A549 (cell line): ENCODE results near the gene TRIM75. TPM values are rescaled to one million over a fixed set of nuclear protein-coding genes. Genes with fewer than 3 reads are reported as not detected.

ENCODE experiments used
- ATAC-seq, 2 experiments: fragments of 200-7000 bp in 1 of 2; fragments of >200 bp in 1 of 2; cut with Nextera tagmentation in 1 of 2; cut with Tn5 transposase in 1 of 2; 3 replicates each; pipeline versions ENCODE4 v1.8.0 to v1.9.1; 2018 to 2020; ENCODE audit warnings: mild to moderate bottlenecking in 1 of 2, moderate library complexity in 1 of 2
- CTCF ChIA-PET: fragments of 300-600 bp; sonication (Branson Sonifier 250); formaldehyde crosslinking; extraction: SDS; loops from one replicate; lab custom pipeline; 2021; ENCODE audit warnings: antibody characterized with exemption, inconsistent platforms; lab: Yijun Ruan, JAX
- POLR2A ChIA-PET: fragments of 350-600 bp; formaldehyde crosslinking; extraction: SDS; loops from one replicate; lab custom pipeline; 2021; ENCODE audit warnings: antibody characterized with exemption, inconsistent platforms; lab: Yijun Ruan, JAX
- DNase-seq, 2 experiments: peaks; one replicate each; pipeline versions ENCODE4 v3.0.0 to v3.0.0-alpha.2; 2011 to 2016; ENCODE audit warnings: low read depth in 1 of 2, low spot score in 1 of 2
- FAIRE-seq: peaks from 2 replicates; lab custom pipeline; 2011; peaks lifted over from hg19 to GRCh38; lab: Jason Lieb, UNC
- H3K27ac ChIP-seq, 2 experiments: fragments of >200 bp; sonication (Bioruptor Twin); formaldehyde crosslinking; 3 replicates each; pipeline ENCODE4 v1.5.1; 2016 to 2017
- H3K4me1 ChIP-seq: fragments of >200 bp; sonication (Bioruptor Twin); formaldehyde crosslinking; 3 replicates; pipeline ENCODE4 v1.6.1; 2016
- H3K4me2 ChIP-seq: fragments of >200 bp; sonication (Bioruptor Twin); formaldehyde crosslinking; 3 replicates; pipeline ENCODE4 v1.6.1; 2016
- H3K4me3 ChIP-seq: fragments of >200 bp; sonication (Bioruptor Twin); formaldehyde crosslinking; 3 replicates; pipeline ENCODE4 v1.5.1; 2016
- H3K9me3 ChIP-seq: fragments of >200 bp; sonication (Bioruptor Twin); formaldehyde crosslinking; 3 replicates; pipeline ENCODE4 v1.6.1; 2016
- ATOH8 ChIP-seq: fragments of 250-450 bp; sonication (Bioruptor Pico); IDR thresholded peaks from 2 replicates; pipeline ENCODE4 v1.5.0; 2020; ENCODE audit warnings: low read depth, mild to moderate bottlenecking, moderate library complexity
- BCL3 ChIP-seq: fragments of >200 bp; sonication (Bioruptor Twin); formaldehyde crosslinking; IDR thresholded peaks from 3 replicates; pipeline ENCODE4 v1.6.1; 2016
- CBX8 ChIP-seq: fragments of 200-600 bp; sonication (generic); IDR thresholded peaks from 2 replicates; pipeline ENCODE4 v1.6.1; 2016
- CTCF ChIP-seq: fragments of >200 bp; sonication (Bioruptor Twin); formaldehyde crosslinking; IDR thresholded peaks from 3 replicates; pipeline ENCODE4 v1.5.1; 2016
- EHF ChIP-seq: fragments of 250-450 bp; sonication (Bioruptor Pico); IDR thresholded peaks from 2 replicates; pipeline ENCODE4 v1.5.0; 2020; ENCODE audit warnings: mild to moderate bottlenecking
- EHMT2 ChIP-seq: fragments of 200-600 bp; sonication (generic); IDR thresholded peaks from 2 replicates; pipeline ENCODE4 v1.6.1; 2016; ENCODE audit warnings: antibody characterized with exemption, low read depth, mild to moderate bottlenecking, moderate library complexity
- FOXS1 ChIP-seq: fragments of 250-450 bp; sonication (Bioruptor Pico); IDR thresholded peaks from 2 replicates; pipeline ENCODE4 v1.5.0; 2020; ENCODE audit warnings: mild to moderate bottlenecking, moderate library complexity
- GATA3 ChIP-seq: IDR thresholded peaks from 2 replicates; pipeline ENCODE4 v1.6.1; 2012; ENCODE audit warnings: borderline replicate concordance
- HDAC2 ChIP-seq: fragments of 200-600 bp; sonication (generic); IDR thresholded peaks from 2 replicates; pipeline ENCODE4 v1.6.1; 2016
- HOXA7 ChIP-seq: fragments of 250-450 bp; sonication (Bioruptor Pico); IDR thresholded peaks from 2 replicates; pipeline ENCODE4 v1.5.0; 2020; ENCODE audit warnings: mild to moderate bottlenecking, moderate library complexity
- HOXB13 ChIP-seq: fragments of 250-450 bp; sonication (Bioruptor Pico); IDR thresholded peaks from 2 replicates; pipeline ENCODE4 v1.5.0; 2020; ENCODE audit warnings: low read depth, mild to moderate bottlenecking, moderate library complexity
- HOXB5 ChIP-seq: fragments of 250-450 bp; sonication (Bioruptor Pico); IDR thresholded peaks from 2 replicates; pipeline ENCODE4 v1.5.0; 2020; ENCODE audit warnings: mild to moderate bottlenecking, moderate library complexity
- JUN ChIP-seq, 2 experiments: fragments of >200 bp; sonication (Bioruptor Twin); formaldehyde crosslinking; IDR thresholded peaks; 2 replicates in 1 of 2; 3 replicates in 1 of 2; pipeline ENCODE4 v1.6.1; 2016 to 2017
- KDM1A ChIP-seq: fragments of 200-600 bp; sonication (generic); IDR thresholded peaks from 2 replicates; pipeline ENCODE4 v1.6.1; 2016; ENCODE audit warnings: low read depth, mild to moderate bottlenecking
- MYC ChIP-seq: IDR thresholded peaks from 2 replicates; pipeline ENCODE4 v1.6.1; 2012; ENCODE audit warnings: mild to moderate bottlenecking, inconsistent platforms, low read length, improper control_type of control experiment, borderline replicate concordance
- NR3C1 ChIP-seq: fragments of >200 bp; sonication (Bioruptor Twin); formaldehyde crosslinking; IDR thresholded peaks from 3 replicates; pipeline ENCODE4 v1.6.1; 2017
- PHF8 ChIP-seq: fragments of 200-600 bp; sonication (generic); IDR thresholded peaks from 2 replicates; pipeline ENCODE4 v1.6.1; 2016; ENCODE audit warnings: low read depth, mild to moderate bottlenecking, antibody characterized with exemption, moderate library complexity, borderline replicate concordance
- RAD21 ChIP-seq, 2 experiments: fragments of >200 bp in 1 of 2; sonication (Bioruptor Twin) in 1 of 2; formaldehyde crosslinking in 1 of 2; IDR thresholded peaks in 1 of 2; conservative IDR thresholded peaks in 1 of 2; 2 replicates in 1 of 2; 3 replicates in 1 of 2; pipeline ENCODE4 v1.6.1; 2012 to 2018; ENCODE audit warnings: inconsistent platforms in 1 of 2
- RFX5 ChIP-seq: fragments of 450-650 bp; IDR thresholded peaks from 2 replicates; pipeline ENCODE4 v1.7.1; 2014; ENCODE audit warnings: antibody characterized with exemption, mild to moderate bottlenecking, moderate library complexity
- RNF2 ChIP-seq: fragments of 200-600 bp; sonication (generic); IDR thresholded peaks from 2 replicates; pipeline ENCODE4 v1.6.1; 2016; ENCODE audit warnings: low read depth, mild to moderate bottlenecking, antibody characterized with exemption, moderate library complexity, borderline replicate concordance
- SMC3 ChIP-seq: fragments of >200 bp; sonication (Bioruptor Twin); formaldehyde crosslinking; IDR thresholded peaks from 3 replicates; pipeline ENCODE4 v1.6.1; 2018; ENCODE audit warnings: inconsistent platforms
- TFCP2L1 ChIP-seq: fragments of 250-450 bp; sonication (Bioruptor Pico); IDR thresholded peaks from 2 replicates; pipeline ENCODE4 v1.5.0; 2021; ENCODE audit warnings: mild to moderate bottlenecking
- TP53 ChIP-seq: fragments of 250-450 bp; sonication (Bioruptor Pico); IDR thresholded peaks from 2 replicates; pipeline ENCODE4 v1.5.0; 2021; ENCODE audit warnings: mild to moderate bottlenecking, moderate library complexity
- USF2 ChIP-seq: fragments of 450-650 bp; IDR thresholded peaks from 2 replicates; pipeline ENCODE4 v1.6.1; 2014; ENCODE audit warnings: antibody characterized with exemption
- ZFP36 ChIP-seq: fragments of 450-650 bp; IDR thresholded peaks from 2 replicates; pipeline ENCODE4 v1.6.1; 2014; ENCODE audit warnings: borderline replicate concordance; ENCODE audit not compliant: partially characterized antibody
- ZNF302 ChIP-seq: fragments of 250-450 bp; sonication (Bioruptor Pico); IDR thresholded peaks from 2 replicates; pipeline ENCODE4 v1.9.0; 2021; ENCODE audit warnings: inconsistent platforms, mild to moderate bottlenecking, moderate library complexity
- WGBS: methylation state at CpG from one replicate; pipeline ENCODE4 v1.1.6; 2017; ENCODE audit errors: missing lambda C conversion rate; 5-methylcytosine and 5-hydroxymethylcytosine counted together
- polyA plus RNA-seq, 4 experiments: library from polyadenylated mRNA; depleted of rRNA in 3 of 4; stranded (reverse); fragments of >200 nt; fragmentation: RNase III in 1 of 4; extraction: RNeasy Plus Mini Kit Qiagen cat#74134 plus additional on column Dnase treatment in 1 of 4; gene quantifications; 2 replicates in 3 of 4; 3 replicates in 1 of 4; pipeline ENCODE4 v1.2.3, GENCODE V29; 2011 to 2017

TRIM75 gene
- polyA plus RNA-seq, 2 of the 4 experiments (the other 2 are of a cell fraction): not detected

GRCh38 chr4:165095291-165095690, 41.6 kb downstream of the TRIM75 start:
- ChIA-PET CTCF (interaction anchor here (0.6 kb wide), 2 partner anchors 1083 to 1178 kb away, joined by 3 to 4 read pairs; no protein-coding TSS in a partner anchor), POLR2A (interaction anchor here (0.6 kb wide), 1 partner anchor 137 kb away, joined by 4 read pairs; no protein-coding TSS in a partner anchor)
- Histone ChIP-seq H3K27ac (no peak overlapping the region), H3K4me3 (no peak overlapping the region), H3K4me2 (no peak overlapping the region), H3K4me1 (no peaks in the 10 kb centered on the region), H3K9me3 (no peaks in the 10 kb centered on the region)
- ATAC-seq (no peak), DNase-seq (no peak), FAIRE-seq (no peak)
- TF ChIP-seq RNF2: no peak
- no peak for TF ChIP-seq HOXB5 (CRISPR knock-in tag)
- TF ChIP-seq HOXA7 (CRISPR knock-in tag): no peak
- 100% methylated on average over 1 of the region's 1 CpG for WGBS

- no peak overlapping the region for H3K4me3 ChIP-seq
- no peaks in the 10 kb centered on the region for H3K4me1 ChIP-seq
- H3K4me2 ChIP-seq: no peak overlapping the region
- no peak for FAIRE-seq
- TF ChIP-seq TFCP2L1 (CRISPR knock-in tag): no peak
- no peak for TF ChIP-seq USF2
- TF ChIP-seq RFX5: no peak
- TF ChIP-seq CTCF: peak; percentile 41
- TF ChIP-seq ZNF302 (CRISPR knock-in tag): no peak
- TF ChIP-seq ATOH8 (CRISPR knock-in tag): no peak
- TF ChIP-seq MYC: no peak
- no peak for TF ChIP-seq PHF8
- peak; percentile 20; the same call in 1 of the 3 replicates for TF ChIP-seq SMC3
- no peak for TF ChIP-seq FOXS1 (CRISPR knock-in tag)
- TF ChIP-seq EHF (CRISPR knock-in tag): no peak
- TF ChIP-seq HOXB13: no peak
- peak; percentile 45 to 58 for TF ChIP-seq RAD21 (conservative IDR thresholded peaks at IDR 0.05 in 1 of 2, IDR thresholded peaks at IDR 0.05 in 1 of 2)
- no peak for TF ChIP-seq HOXB5 (CRISPR knock-in tag)
- TF ChIP-seq EHMT2: no peak
- TF ChIP-seq CBX8: no peak
- TF ChIP-seq GATA3: no peak
- no peak for TF ChIP-seq KDM1A
- TF ChIP-seq HDAC2: no peak
- no peak for TF ChIP-seq ZFP36
- TF ChIP-seq NR3C1: no peak
- TF ChIP-seq JUN (IDR thresholded peaks at IDR 0.05): no peak
- no peak for TF ChIP-seq BCL3
- TF ChIP-seq TP53: no peak
- TF ChIP-seq, all 56 proteins: peak for 3
- ChIA-PET POLR2A (no interaction called here), CTCF (interaction anchor here (0.6 to 2.1 kb wide), 12 partner anchors 10 to 345 kb away, joined by 3 to 8 read pairs (median 4); no protein-coding TSS in a partner anchor)
- Histone ChIP-seq H3K27ac (no peak overlapping the region), H3K9me3 (no peaks in the 10 kb centered on the region)
- DNase-seq (peak; percentile 6 to 14), ATAC-seq (peak in 1 of 2 experiments; percentile 70; a peak in 2 of 6 replicates)
- WGBS: 57% methylated on average over 2 of the region's 2 CpGs
Measured at GRCh38 chr4:165096776-165097175, 43.1 kb downstream of the TRIM75 start.
